GM19455 (cell line): ENCODE results near the gene DMBT1.

Experiments
- ATAC-seq: cut with Tn5 transposase; IDR thresholded peaks from one replicate; pipeline ENCODE4 v1.9.1; 2021; ENCODE audit not compliant: unreplicated experiment

Gene DMBT1

DNA sequence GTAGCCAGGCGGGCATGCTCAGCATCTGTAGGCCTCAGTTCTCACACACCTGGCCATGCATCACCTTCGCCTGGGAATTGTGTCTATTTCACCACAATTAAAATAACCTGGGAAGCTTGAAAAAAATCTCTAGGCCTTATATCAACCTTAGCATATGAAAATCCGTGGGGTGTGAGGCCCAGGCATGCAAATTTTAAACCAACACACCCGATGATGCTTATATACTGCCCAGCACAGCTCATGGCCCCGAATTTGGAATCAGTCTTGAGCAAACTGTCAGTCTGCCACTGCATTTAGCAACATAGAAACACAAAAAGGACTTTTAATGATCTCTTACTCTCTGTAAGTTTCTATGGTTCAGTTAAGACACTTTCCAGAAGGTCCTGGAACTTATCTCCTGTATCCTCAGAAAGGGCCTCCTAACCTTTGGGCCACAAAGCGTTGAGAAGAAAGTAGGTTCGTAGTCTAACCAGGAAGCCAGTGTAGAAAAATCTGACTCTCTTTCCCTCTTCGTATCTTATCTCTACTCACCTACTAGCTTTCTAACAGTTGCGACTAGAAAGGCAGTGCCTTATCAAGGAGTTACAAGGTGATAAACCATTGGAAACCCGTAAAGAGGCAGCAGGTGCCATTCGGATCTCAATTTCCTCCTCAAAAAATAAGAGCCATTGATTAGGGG, 12.0 kb upstream of the DMBT1 start:
- no peak for ATAC-seq

DNA sequence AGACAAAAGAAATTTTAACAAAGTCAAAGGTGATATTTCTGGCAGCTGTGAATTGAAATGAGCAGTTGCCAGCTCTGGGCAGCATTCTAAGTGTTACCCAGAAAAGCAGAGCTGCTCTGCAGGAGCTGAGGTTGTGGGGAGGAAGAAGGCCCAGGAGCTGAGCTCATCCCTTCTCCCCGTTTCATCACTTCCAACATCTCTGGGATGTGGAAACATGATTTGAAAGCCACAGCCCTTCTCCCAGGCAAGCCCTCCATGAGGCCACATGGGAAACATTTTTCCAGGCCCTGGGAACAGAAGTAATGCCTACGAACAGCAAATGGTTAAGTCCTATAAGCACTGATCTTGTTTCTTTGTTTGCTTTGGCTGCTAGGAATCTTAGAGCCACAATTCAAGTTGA, 10.9 kb upstream of the DMBT1 start:
- ATAC-seq = no peak

DNA sequence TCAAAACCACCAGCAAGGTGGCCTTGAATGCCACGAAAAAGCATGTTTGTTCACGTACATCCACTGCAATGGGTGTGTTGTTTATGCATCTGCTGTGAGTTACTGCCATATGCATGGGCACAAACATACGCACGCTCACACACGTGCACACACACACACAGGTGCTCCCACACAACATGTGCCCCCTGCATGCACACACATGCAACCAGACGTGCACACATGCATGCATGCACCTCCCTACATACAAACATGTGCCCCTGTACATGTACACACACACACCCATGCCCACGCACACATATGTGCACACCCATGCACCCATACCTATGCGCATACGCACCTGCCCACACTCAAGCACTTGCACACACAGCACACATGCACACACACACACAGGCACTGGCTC, 10.1 kb upstream of the DMBT1 start:
- no peak for ATAC-seq

DNA sequence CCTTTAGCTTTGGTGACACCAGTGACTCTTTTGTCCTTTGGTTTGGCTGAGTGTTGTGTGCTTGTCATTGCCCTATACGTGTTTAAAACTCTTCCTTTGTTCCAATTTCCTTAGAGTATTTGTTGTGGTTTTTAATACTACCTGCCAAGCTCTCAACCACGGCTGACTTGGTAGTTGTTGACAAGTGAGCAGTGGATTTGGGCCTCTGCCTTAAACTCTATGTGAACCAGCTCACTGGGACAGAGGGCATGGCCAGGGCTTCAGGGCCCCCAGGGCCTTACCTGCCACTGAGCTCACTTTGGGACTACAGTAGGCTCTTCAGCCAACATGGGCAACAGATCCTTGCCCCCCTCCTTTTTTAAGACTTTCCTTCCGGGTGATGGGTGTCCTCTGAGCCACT, 9.6 kb upstream of the DMBT1 start:
- ATAC-seq = no peak

DNA sequence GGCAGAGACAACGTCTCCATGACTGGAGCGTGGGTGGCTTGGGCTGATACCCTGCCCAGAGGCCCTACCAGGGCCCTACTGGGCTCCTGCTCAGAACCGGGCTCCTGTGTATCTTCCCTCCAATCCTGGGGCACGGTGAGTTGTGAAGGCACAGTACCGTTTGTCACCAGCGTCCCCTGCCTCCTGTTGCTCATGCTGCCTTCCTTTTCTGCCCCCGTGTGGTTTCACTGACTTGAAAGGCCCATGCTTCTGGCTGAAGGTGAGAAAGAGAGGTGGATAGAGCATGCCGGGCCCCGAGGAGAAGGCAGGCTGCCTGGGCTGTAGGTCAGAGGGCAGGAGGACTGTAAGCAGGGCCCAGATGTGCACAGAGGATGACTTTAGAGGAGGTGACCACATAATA, 9.1 kb upstream of the DMBT1 start:
- no peak for ATAC-seq

DNA sequence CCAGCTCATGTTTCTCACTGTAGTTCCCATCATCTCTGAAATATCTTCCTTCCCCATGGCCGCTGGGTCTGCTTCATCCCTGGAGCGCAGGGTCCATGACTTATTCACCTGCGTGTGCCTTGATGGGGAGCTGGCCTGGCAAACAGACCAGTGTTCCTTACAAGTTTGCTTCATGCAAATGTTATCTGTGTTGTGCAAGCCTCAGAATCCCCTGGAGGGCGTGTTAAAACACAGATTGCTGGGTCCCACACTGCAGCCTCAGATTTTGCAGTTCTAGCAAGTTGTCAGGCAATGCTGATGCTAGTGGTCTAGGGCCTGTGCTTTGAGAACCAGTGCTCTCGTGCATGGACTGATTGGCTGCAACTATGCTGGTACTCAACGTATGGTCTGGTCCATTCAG, 7.2 kb upstream of the DMBT1 start:
- no peak for ATAC-seq

DNA sequence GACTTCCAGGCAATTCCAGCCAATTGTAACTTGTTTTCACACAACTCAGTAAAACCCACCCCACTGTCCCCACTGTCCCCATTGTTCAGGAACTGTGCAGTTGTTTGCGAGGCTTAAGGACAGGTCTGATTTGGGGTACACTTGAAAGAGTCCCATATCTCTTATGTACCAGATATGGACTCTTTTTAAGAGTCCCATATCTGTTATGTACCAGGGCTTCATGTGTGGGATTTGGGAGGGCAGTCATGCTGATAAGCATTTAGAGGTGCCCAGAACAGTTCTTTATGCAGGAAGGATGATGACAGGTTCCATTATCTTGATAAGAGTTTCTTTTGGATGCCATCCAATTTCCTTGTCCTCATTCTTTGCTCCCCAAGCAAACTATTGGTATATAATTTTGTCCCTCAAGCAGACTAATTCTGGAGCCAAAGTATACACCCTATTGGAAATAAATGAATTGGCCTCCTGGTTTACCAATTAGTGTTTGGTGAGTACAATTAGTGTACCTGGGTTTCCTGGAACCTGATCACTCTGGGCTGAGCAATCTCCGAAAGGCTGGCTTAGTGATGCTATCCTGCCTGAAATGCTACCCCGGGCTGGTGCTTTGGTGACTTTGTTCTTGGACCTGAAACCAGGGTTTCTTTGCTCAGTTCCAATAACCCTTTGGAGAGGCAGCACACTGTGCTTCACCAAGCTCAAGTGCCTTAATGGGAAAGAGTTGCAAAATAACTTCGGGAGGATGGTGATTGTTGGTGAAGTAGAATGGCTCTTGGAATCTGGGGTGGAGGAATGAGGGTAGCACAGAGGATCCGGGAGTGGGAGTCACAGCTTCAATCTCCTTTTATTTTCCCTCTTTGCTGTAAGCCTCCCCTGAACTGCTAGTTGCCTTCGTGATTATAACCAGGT, 6.2 kb upstream of the DMBT1 start:
- ATAC-seq = no peak

DNA sequence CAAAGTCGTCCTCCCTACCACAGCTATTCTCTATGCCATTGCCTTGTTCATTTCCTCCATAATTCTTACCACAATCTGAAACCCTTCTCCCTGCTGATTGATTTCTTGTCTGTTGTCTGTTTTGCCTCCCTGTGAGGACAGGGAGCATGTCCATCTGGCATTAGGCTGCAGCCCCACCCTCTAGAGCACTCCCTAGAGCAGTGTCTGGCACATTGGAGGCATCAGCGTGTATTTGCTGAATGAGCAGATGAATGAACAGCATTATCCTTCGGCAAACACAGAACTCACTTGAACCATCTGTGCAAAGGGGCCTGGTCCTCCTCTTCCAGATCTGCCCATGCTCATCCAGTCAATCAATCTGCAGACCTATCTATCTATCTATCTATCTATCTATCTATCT, 5.1 kb upstream of the DMBT1 start:
- no peak for ATAC-seq

DNA sequence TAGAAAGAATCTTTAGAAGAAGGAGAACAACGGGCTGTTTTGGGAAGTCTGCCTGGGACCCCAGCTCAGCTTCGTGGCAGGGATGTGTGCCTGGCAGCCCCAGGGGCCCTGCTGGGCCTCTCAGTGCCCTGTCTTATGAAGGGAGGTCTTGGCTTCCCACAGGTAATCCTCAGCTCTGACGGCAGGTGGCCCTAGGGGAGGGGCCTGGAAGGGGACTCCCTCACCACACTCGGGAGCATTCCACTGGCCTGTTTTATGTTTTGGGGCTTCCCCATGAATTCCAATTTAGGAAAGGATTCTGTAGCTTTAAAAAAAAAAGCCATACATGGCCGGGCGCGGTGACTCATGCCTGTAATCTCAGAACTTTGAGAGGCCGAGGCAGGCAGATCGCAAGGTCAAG, 3.0 kb upstream of the DMBT1 start:
- ATAC-seq = no peak

DNA sequence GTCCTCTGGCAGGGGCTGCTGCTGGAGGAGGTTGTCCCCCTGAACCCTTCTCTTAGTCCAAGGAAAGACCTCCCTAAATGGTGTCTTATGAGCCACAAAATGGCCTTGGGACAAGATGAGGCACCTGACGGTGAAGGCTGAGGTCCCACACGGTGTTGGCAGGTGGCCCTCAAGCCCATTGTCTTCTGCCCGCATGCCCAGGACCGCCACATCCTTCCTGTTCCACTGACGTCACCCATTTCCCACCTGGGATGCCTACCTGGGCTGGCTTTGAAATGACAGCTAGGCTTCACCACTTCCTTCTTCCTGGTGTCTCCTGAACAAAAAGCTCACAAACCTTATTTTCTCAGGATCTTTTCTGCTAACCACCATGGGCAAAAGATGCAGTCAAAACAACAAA, 2.1 kb upstream of the DMBT1 start:
- no peak for ATAC-seq

DNA sequence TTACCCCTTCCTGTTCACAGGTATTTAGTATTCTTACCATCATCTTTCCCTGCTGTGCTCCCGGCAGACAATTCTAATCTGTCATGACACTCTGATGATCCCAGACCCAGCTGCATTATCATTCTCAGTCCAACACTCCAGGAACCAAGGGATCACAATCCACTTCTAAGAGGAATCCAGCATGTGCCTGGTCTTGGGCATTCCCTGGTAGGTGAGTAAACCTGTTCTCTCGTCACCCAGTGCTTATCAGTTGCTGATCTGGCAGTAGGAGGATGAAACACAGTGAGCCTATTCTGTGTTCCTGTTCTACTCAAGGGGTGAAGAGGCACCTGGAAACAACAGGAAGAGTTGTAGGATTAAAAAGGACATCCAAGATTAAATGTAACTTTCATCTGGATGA, 1.3 kb upstream of the DMBT1 start:
- no peak for ATAC-seq

DNA sequence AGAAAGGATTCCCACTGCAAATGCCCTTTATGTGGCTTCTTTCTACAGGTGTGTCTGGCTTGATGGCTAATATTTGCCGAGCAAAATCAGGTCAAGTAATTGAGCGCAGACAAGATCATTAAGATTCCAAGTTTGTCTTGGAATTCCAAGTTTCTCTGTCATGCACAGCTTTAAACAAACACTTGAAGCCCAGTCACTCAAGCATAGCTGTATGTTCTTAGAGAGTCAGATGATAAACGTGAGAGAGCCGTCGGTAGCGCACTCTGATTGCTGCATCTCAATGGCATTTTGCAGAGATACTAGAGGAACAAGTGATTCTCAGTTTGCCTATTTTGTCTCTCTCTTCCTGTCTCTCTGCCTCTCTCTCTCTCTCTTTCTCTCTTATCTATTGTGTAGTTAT, 658 bp downstream of the DMBT1 start:
- no peak for ATAC-seq

DNA sequence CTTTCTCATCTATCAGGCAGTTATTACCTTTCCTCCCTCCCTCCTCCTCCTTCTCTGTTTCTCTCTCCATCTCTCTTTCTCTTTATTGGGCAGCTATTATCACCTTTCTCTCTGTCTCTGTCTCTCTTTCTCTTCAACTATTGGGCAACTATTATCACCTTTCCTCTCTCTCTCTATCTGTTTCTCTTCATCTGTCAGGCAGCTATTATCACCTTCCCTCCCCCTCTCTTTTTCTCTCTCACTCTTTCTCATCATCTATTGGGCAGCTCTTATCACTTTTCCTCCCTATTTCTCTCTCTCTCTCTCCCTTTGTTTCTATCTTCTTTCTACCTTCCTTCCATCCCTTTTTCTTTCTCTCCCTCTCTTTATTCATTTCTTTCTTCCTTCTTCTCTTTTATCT, 1.2 kb downstream of the DMBT1 start:
- ATAC-seq = no peak

DNA sequence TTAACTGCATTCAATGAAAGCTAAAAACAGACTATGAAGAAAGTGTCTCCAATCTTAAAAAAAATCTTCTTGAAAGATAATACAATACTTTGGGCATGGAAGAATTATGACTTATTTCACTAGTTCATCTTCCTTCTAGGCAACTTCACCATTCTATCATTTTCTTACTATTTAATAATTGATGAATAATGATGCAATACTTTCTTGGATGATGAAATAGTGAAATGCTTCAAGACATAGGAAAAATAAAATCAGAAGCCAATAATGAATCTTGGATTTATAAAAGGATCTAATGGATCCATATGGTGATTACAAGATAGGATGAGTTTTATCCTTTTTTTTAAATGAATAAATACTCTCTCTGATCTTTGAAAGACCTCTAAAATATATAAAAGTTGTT, 4.4 kb downstream of the DMBT1 start:
- no peak for ATAC-seq

DNA sequence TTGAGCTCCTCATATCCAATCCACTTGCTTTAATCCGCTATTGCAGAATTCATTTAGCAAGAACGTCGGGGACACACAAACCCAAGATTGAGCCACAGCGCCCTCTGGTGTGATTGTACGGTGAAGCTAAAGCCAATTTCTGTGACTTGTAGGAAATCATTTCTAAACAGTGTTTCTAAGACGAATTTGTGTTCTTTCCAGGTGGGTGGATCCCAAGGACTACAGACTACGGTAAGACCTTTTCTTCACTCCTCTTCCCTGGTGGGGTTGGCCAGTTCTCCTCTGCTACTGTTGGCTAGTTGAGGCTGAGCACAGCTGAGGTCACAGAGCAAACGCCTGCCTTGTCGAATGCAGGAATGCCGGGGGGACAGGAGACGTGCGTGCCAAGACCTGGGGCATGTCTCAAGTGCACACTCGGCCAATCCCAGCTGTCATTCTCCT, 5.2 kb downstream of the DMBT1 start:
- no peak for ATAC-seq

DNA sequence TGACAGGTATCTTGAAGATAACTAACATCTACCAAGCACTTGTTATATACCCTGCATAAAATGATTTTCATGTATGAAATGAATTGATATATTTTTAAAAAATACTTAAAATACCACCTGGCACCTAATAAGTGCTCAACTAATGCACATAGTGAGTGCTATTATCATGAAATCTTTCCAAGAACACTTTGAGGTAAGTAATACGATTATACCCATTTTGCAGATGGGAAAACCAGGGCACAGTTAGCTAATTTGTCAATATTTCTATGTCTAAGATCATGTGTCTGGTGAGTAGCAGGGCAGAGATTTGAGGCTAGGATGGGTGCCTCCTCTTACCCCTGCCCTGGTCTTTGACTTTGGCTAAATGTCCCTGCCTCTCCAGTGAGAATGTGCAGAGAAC, 6.1 kb downstream of the DMBT1 start:
- no peak for ATAC-seq

DNA sequence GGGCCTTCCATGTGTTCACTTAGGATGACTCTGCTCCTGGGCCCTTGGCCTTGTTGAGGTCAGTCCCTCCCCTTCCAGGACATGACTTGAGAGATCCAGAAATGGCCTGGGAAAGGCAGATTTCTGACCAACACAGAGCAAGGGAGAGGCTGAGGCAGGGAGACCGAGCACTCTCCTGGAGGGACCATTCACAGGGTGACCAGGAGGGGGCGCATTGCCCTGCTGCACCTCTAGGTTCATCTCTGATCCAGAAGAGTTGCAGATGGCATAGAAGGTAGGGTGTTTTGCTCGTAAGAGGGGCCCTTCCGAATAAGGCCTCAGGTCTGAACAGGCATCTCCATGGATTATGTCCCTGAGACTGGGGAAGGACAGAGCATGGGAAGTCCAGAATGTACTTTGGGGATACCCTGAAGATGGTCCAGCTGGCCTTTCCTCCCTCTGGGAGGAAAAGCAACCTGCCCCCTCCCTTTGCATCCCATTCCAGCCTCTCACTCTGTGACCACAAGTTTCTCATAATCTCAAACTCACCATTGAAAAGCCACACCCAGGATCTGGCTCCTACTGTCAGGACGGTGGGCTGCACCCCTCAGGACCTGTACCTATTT, 6.6 kb downstream of the DMBT1 start:
- no peak for ATAC-seq

DNA sequence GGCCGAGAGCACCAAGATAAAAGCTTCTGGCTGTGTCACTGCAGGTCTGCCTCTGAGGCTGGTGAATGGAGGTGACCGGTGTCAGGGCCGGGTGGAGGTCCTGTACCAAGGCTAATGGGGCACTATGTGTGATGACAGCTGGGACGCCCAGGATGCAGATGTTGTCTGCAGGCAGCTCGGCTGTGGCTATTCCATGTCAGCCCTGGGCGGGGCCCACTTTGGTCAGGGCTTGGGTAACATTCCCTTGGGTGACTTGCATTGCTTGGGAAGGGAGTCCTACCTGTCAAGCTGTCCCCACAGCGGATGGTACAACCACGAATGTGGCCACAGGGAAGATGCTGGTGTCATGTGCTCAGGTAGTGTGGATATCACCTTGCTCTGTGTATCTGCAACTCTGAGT, 8.0 kb downstream of the DMBT1 start:
- no peak for ATAC-seq

DNA sequence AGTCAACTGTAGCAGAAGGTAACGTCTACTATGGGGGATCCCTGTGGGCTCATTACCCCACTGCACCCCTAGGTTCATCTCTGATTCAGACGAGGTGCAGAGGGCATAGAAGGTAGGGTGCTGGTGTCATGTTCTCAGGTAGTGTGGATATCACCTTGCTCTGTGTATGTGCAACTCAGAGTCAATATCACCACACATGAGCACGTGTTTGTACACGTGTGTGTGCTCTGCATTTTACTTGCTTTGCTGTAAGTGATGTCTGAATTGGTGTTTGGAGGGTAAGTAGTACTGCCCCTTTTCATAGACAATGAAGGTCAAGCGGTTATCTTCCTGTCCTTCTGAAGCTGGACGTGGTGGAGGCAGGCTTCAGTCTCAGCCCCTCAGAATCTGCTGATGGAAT, 10.4 kb downstream of the DMBT1 start:
- no peak for ATAC-seq

DNA sequence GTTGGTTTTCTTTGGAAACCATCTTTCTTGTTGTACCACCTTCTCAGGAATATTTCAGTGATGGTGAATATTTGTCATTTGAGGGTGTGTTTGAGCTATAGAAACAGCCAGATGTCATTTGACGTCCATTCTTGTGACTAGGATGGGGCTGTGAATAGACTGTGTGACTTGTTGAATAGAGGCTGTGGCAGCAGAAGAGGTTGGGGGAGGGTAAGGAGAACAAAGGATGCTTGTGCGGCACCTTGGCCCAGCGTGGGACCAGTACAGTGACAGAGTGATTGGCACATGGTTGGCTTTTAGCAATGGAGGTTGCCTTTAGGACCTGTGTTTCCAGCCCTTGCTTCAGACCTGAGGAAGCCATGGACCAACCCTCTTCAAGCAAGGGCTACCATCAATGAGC, 11.3 kb downstream of the DMBT1 start:
- ATAC-seq = no peak

DNA sequence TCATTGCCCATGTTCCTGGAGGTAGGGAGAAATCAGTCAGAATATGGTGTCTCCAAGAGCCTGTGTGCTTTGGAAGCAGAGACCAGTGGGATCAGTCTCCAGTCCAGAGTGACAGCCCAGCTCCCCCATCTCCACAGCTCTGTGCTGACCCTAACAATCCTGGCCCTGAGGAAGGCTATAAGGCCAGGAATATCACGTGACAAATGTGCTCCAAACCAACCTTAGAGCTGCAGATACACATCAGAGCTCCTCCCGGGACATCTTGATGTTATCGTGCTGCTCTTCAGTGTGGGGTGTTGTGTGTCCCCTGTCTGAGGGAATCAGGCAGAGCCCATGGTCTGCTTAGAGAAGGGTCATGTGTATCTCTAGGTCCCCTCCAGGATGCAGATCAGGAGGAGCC, 15.2 kb downstream of the DMBT1 start:
- ATAC-seq = no peak

DNA sequence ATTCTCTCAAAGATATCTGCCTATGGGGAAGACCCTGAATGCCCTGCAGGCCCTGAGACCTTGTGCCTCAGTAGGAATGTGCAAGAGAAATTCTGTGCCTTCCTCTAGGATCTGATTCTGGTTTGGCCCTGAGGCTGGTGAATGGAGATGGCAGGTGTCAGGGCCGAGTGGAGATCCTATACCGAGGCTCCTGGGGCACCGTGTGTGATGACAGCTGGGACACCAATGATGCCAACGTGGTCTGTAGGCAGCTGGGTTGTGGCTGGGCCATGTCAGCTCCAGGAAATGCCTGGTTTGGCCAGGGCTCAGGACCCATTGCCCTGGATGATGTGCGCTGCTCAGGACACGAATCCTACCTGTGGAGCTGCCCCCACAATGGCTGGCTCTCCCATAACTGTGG, 15.7 kb downstream of the DMBT1 start:
- no peak for ATAC-seq
